ENCODE results near the gene WSCD2. TPM values are rescaled to one million over a fixed set of nuclear protein-coding genes. Genes with fewer than 3 reads are reported as not detected.

WSCD2 gene
- not detected for total RNA-seq

GRCh38 chr12:108129017-108129812, at the start of gene WSCD2:
Gene WSCD2 (plus strand): TSS chr12:108129288. CDS start chr12:108195833, 66,545 bp downstream.
- peak; percentile 45 for ATAC-seq (ENCODE audit: low read depth)
- peaks cover 1% of the 10 kb centered on the region for H3K4me1 Mint-ChIP-seq
- H3K36me3 Mint-ChIP-seq = no peaks in the 10 kb centered on the region
- H3K4me3 Mint-ChIP-seq = peak within 1 kb of the TSS; percentile 28
- H3K9me3 Mint-ChIP-seq = no peaks in the 10 kb centered on the region
- POLR2A ChIA-PET = no interaction called here
- H3K27ac Mint-ChIP-seq = no peak within 1 kb of the TSS
- DNase-seq = peak; percentile 34
- H3K27me3 Mint-ChIP-seq = peaks cover 53% of the 10 kb centered on the region

DNA sequence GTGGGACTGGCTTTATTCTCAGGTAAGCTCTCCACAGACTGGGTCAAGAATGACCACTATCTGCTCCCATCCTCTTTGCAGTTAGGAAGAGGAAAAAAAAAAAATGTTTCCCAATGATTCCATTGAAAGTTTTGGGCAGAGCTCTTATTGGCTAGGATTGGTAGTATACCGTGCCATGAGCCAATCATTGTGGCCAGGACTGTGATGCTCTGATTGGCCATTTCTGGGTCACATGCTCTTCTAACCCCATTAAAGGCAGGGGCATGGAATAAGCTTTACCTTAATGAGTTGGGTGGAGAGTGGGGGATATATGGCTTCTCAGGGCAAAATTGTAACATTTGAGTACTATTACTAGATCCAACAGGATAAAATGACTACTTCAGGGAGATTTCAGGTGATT, 49.4 kb upstream of the WSCD2 start:
- Mint-ChIP-seq H3K27me3 (peaks cover 16% of the 10 kb centered on the region), H3K9me3 (peaks cover 1% of the 10 kb centered on the region), H3K27ac (no peak overlapping the region), H3K4me1 (no peaks in the 10 kb centered on the region), H3K36me3 (no peaks in the 10 kb centered on the region), H3K4me3 (no peak overlapping the region)
- ATAC-seq (ENCODE audit: low read depth) (no peak), DNase-seq (no peak)
- POLR2A ChIA-PET = no interaction called here

- Mint-ChIP-seq H3K27ac (no peak overlapping the region), H3K36me3 (no peaks in the 10 kb centered on the region), H3K9me3 (peaks cover 1% of the 10 kb centered on the region), H3K4me3 (no peak overlapping the region), H3K27me3 (peaks cover 11% of the 10 kb centered on the region), H3K4me1 (no peaks in the 10 kb centered on the region)
- ATAC-seq (ENCODE audit: low read depth) = no peak
- POLR2A ChIA-PET = no interaction called here
- DNase-seq = no peak
Measured at GRCh38 chr12:108080363-108080762, 48.7 kb upstream of the WSCD2 start.

DNA sequence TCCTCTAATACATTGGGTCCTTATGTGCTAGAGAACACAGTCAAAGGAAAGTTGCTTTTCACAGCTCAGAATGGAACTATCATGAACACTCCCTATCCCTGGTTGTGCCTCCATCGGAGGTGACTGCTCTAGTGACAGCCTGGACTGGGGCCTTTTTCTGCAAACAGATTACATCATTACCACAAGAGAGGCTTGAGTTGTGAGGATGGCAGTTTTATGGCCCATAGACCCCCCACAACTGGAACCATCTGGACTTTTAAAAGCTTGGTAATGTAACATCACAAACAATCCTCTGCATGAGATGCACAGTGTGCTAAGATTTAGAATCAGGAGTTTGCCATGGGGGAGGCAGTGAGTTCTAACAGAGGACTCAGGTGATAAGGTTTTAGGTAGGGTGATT, 46.6 kb upstream of the WSCD2 start:
- Mint-ChIP-seq H3K4me3 (no peak overlapping the region), H3K27me3 (peaks cover 3% of the 10 kb centered on the region), H3K9me3 (peaks cover 1% of the 10 kb centered on the region), H3K4me1 (no peaks in the 10 kb centered on the region), H3K36me3 (no peaks in the 10 kb centered on the region), H3K27ac (no peak overlapping the region)
- POLR2A ChIA-PET = no interaction called here
- ATAC-seq (ENCODE audit: low read depth) = no peak
- no peak for DNase-seq

DNA sequence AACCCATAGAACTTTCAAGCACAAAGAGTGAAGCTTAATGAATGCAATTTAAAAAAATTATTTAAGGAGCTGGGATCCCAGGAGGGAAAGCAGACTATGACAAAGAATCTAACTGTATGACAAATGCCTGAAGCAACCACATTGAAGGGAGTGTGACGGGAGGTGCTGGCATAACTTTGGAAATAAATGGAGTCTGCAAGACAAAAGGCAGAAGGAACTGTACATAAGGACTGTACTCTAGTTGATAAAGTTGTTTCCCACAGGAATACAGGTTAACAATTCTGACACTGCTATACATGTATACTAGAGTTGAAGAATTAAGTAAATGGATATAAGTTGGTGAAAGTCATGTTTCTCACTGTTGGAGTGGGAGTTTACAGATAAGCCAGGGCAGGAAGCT, 41.2 kb upstream of the WSCD2 start:
- DNase-seq (no peak), ATAC-seq (ENCODE audit: low read depth) (no peak)
- peaks cover 5% of the 10 kb centered on the region for H3K9me3 Mint-ChIP-seq
- no peaks in the 10 kb centered on the region for H3K4me1 Mint-ChIP-seq
- H3K27ac Mint-ChIP-seq = no peak overlapping the region
- peaks cover 2% of the 10 kb centered on the region for H3K27me3 Mint-ChIP-seq
- H3K4me3 Mint-ChIP-seq = no peak overlapping the region
- no peaks in the 10 kb centered on the region for H3K36me3 Mint-ChIP-seq
- POLR2A ChIA-PET = no interaction called here

- H3K27ac Mint-ChIP-seq = no peak overlapping the region
- no peak for DNase-seq
- H3K9me3 Mint-ChIP-seq = peaks cover 3% of the 10 kb centered on the region
- no peaks in the 10 kb centered on the region for H3K4me1 Mint-ChIP-seq
- H3K4me3 Mint-ChIP-seq = no peak overlapping the region
- POLR2A ChIA-PET = no interaction called here
- ATAC-seq (ENCODE audit: low read depth) = no peak
- no peaks in the 10 kb centered on the region for H3K27me3 Mint-ChIP-seq
- no peaks in the 10 kb centered on the region for H3K36me3 Mint-ChIP-seq
Measured at GRCh38 chr12:108090107-108090899, 38.8 kb upstream of the WSCD2 start.

GRCh38 chr12:108090932-108091678, 38.0 kb upstream of the WSCD2 start:
- POLR2A ChIA-PET = no interaction called here
- DNase-seq (no peak), ATAC-seq (ENCODE audit: low read depth) (no peak)
- no peak overlapping the region for H3K27ac Mint-ChIP-seq
- H3K4me3 Mint-ChIP-seq = no peak overlapping the region
- H3K4me1 Mint-ChIP-seq = no peaks in the 10 kb centered on the region
- H3K36me3 Mint-ChIP-seq = no peaks in the 10 kb centered on the region
- no peaks in the 10 kb centered on the region for H3K27me3 Mint-ChIP-seq
- peaks cover 3% of the 10 kb centered on the region for H3K9me3 Mint-ChIP-seq

DNA sequence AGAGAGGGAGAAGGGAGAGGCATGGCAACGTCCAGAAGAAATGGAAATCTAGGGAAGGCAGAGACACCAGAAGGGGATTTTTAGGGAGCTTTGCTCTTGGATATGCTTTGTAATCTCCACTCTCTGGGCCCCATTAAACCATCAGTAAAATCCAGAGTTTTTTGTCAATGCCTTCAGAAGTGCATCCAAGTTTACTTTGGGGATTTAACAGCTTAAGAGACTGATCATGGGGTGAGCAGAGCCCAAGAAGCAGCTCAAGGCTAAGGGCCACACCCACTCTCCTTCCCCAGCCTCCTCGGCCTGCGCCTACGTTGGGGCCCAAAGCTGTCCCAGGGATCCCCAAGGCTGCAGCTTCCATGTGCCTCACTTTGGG, 37.4 kb upstream of the WSCD2 start:
- no peak overlapping the region for H3K27ac Mint-ChIP-seq
- H3K27me3 Mint-ChIP-seq = no peaks in the 10 kb centered on the region
- POLR2A ChIA-PET = no interaction called here
- ATAC-seq (ENCODE audit: low read depth) = no peak
- H3K36me3 Mint-ChIP-seq = no peaks in the 10 kb centered on the region
- peaks cover 3% of the 10 kb centered on the region for H3K9me3 Mint-ChIP-seq
- no peaks in the 10 kb centered on the region for H3K4me1 Mint-ChIP-seq
- no peak overlapping the region for H3K4me3 Mint-ChIP-seq
- DNase-seq = no peak

GRCh38 chr12:108093209-108093608, 35.9 kb upstream of the WSCD2 start:
- Mint-ChIP-seq H3K36me3 (no peaks in the 10 kb centered on the region), H3K4me1 (no peaks in the 10 kb centered on the region), H3K27ac (no peak overlapping the region), H3K27me3 (no peaks in the 10 kb centered on the region), H3K4me3 (no peak overlapping the region), H3K9me3 (no peaks in the 10 kb centered on the region)
- DNase-seq (no peak), ATAC-seq (ENCODE audit: low read depth) (no peak)
- POLR2A ChIA-PET = no interaction called here

DNA sequence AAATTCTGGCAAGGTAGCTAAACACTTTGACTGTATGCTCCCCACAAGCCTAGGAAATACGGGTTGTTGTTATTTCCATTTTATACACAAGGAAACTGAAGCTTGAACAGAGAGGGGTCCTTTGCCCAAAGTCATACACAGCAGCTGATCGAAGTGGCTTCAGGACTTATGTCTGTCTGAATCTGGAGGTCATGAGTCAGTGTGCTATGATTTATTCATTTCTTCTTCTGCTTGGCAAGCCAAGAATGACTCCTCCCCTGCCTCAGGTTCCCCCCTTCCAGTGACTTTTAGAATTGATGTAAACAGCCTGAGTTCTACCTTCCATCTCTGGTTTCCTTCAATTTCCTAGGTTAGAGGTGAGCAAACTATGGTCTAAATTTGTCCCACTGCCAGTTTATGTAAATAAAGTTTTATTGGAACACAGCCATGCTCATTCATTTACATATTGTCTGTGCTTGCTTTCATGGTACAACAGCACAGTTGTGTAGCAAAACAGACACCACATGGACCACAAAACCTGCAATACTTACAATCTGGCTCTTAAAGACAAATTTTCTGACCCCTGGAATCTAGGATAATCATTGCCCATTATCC, 34.9 kb upstream of the WSCD2 start:
- Mint-ChIP-seq H3K27me3 (no peaks in the 10 kb centered on the region), H3K27ac (no peak overlapping the region), H3K4me3 (no peak overlapping the region), H3K36me3 (no peaks in the 10 kb centered on the region), H3K9me3 (no peaks in the 10 kb centered on the region), H3K4me1 (no peaks in the 10 kb centered on the region)
- DNase-seq = no peak
- POLR2A ChIA-PET = no interaction called here
- ATAC-seq (ENCODE audit: low read depth) = no peak

DNA sequence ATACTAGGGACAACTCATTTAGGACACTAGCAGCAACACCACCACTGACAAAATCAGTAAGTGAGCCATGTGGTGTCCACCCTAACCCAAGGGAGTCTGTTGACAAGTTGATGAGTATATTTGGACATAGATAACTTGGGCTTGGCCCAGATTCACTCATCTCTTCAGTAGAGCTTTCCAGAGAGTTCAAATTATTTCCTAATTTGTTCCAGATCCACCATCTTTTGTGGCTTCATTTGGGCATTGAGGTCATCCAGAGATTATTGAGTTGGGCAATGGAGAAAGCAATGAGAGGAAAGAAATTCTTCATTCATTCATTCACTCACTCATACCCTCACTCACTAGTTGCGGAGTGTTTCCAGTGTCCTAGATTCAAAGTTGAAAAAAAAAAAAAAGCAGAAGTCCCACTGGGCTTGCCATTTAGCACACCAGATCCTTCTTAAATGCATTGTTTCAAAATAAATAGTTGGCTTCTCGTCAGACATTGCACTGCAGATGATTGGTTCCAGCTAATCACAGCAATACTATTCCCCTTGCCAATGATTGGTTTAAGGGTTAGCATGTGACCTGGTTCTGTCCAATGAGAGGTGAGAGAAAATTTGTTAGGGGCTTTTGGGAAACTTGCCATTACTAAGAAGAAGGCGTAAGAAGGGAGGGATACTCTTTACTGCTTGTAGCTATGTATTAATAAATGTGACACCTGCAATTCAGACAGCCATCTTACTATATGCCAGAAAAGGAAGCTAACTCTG, 31.8 kb upstream of the WSCD2 start:
- Mint-ChIP-seq H3K9me3 (no peaks in the 10 kb centered on the region), H3K4me1 (no peaks in the 10 kb centered on the region), H3K4me3 (no peak overlapping the region), H3K36me3 (no peaks in the 10 kb centered on the region), H3K27me3 (no peaks in the 10 kb centered on the region), H3K27ac (no peak overlapping the region)
- DNase-seq (no peak), ATAC-seq (ENCODE audit: low read depth) (no peak)
- POLR2A ChIA-PET = no interaction called here

DNA sequence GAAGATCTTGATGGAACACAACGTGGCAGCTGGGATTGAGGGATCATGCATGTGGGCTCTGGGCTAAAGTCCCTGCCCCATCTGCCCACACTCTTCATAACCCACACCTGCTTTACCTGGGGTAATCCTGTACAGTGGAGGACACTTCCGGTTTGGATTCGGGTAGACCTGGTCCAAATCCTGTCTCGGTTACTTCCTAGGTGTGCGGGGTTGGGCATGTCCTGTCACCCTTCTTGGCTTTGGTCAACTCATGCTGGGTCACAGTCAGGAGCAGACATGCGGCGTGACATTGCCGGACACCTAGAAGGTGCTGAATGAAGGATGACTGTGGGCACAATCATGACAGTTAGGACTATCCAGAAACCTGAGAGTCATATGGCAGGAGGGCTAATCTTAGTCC, 30.7 kb upstream of the WSCD2 start:
- Mint-ChIP-seq H3K9me3 (no peaks in the 10 kb centered on the region), H3K4me1 (no peaks in the 10 kb centered on the region), H3K27me3 (no peaks in the 10 kb centered on the region), H3K4me3 (no peak overlapping the region), H3K36me3 (no peaks in the 10 kb centered on the region), H3K27ac (no peak overlapping the region)
- no peak for ATAC-seq (ENCODE audit: low read depth)
- POLR2A ChIA-PET = no interaction called here
- DNase-seq = no peak

DNA sequence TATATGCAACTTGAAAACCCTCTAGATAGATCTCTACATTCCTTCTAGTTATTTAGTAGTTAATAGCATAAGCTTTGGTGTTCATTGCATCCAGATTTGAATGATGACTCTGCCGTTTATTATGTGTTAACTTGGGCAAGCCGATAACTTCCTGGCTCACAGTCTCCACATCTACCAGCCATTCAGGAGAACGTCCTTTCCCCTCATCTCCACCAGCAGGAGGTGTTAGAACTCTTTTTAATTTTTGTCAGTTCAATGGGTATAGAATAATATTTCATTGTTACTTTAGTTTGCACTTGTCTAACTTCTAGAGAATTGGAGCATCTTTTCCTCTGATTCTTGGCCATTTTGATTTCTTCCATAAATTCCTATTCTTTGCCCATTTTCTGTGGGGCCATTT, 30.0 kb upstream of the WSCD2 start:
- POLR2A ChIA-PET = no interaction called here
- no peak for ATAC-seq (ENCODE audit: low read depth)
- H3K27ac Mint-ChIP-seq = no peak overlapping the region
- no peaks in the 10 kb centered on the region for H3K9me3 Mint-ChIP-seq
- no peaks in the 10 kb centered on the region for H3K4me1 Mint-ChIP-seq
- no peak overlapping the region for H3K4me3 Mint-ChIP-seq
- H3K36me3 Mint-ChIP-seq = no peaks in the 10 kb centered on the region
- no peaks in the 10 kb centered on the region for H3K27me3 Mint-ChIP-seq
- no peak for DNase-seq
